Fibroblast of gingiva (primary cell): ENCODE measurements around the gene ZNF32.

ENCODE experiments used
- DNase-seq: peaks from one replicate; pipeline ENCODE4 v3.0.0-alpha.2; 2011; ENCODE audit warnings: low read depth

Gene ZNF32, protein sequence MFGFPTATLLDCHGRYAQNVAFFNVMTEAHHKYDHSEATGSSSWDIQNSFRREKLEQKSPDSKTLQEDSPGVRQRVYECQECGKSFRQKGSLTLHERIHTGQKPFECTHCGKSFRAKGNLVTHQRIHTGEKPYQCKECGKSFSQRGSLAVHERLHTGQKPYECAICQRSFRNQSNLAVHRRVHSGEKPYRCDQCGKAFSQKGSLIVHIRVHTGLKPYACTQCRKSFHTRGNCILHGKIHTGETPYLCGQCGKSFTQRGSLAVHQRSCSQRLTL

GRCh38 chr10:43648398-43649184 is at the start of gene ZNF32:
TSS of gene ZNF32 (minus strand) at chr10:43648881. CDS start at chr10:43646133, 2,748 bp downstream.
- DNase-seq = peak; percentile 84

DNA sequence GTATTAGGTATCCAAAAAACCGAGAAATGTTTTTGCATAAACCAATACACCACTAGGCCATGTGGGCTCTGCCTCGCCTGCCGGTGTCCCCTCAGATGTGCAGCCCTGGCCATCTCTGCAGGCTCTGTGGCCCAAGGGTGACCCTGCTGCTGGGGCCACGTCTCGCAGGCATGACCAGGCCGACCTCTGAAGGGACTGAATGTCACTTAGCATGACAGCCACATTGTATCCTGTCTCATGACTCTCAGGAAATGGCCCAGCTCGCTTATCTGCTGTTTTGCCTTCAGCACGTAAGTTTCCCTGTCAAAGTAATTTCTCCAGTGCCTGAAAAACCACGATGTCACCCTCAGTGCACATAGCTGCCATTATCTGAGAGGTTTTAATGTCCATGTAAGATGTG is 49.5 kb upstream of the ZNF32 start:
- no peak for DNase-seq

- no peak for DNase-seq
These were observed 48.3 kb upstream of the ZNF32 start for GRCh38 chr10:43696909-43697483.

GRCh38 chr10:43695730-43696129 is 47.0 kb upstream of the ZNF32 start:
- no peak for DNase-seq

- no peak for DNase-seq
These were observed 46.6 kb upstream of the ZNF32 start for GRCh38 chr10:43695321-43695720.

DNA sequence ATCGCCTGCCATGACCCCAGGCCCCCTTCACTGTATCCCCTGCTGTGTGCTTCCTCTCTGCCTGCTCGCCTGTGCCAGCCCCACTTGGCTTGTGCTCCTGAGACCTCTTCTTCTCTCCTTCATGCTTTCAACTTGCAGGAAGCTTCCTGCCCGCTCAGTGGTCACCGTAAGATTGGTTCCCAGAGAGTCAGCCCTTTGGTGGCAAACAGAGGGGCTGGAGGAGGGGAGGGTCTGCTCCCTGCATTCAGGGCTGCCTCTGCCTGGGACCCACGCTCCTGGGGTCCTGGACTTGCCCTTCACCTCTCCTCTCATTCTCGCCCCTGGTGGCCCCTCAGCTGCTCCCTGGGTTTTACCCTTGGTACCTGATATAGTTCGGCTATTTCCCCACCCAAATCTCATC is 45.8 kb upstream of the ZNF32 start:
- DNase-seq = no peak

GRCh38 chr10:43693602-43694001 is 44.9 kb upstream of the ZNF32 start:
- DNase-seq = no peak

DNA sequence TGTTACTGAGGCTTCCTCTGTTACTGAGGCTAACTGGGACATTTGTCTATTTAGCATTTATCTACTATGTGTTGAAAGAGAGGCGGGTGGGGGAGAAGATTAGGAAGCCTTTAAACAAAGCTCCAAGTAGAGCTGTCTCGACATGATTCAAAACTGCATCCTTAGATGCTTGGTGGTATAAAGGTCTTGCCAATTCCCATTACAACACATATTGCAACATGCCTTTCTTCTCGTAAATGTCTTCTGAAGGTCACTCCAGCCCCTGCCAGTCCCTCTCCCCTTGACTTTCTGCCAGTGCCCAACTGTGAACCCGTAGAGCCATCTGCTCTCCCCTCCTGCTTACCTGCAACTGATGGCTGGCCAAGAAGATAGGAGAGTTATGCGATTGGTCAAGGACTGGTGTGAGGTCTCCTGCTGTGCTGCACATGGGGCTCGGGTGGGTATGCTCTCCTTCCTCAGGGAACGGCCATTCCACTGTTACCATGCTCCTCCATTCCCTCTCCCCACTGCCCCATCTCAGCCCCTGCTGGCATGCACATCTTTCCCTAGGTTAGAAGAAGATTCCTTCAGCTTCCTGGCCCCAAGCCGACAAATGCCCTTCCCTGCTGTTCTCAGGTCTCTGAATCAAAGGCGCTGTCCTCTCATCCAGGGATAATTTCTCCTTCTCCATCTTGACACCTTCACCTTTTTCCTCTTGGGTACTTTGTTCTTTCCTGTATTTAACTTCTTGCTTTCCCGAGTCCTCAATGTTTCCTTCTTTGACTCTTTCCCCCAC is 43.6 kb upstream of the ZNF32 start:
- DNase-seq = peak; percentile 95

- peak; percentile 41 for DNase-seq
These were observed 42.8 kb upstream of the ZNF32 start for GRCh38 chr10:43691485-43691884.

DNA sequence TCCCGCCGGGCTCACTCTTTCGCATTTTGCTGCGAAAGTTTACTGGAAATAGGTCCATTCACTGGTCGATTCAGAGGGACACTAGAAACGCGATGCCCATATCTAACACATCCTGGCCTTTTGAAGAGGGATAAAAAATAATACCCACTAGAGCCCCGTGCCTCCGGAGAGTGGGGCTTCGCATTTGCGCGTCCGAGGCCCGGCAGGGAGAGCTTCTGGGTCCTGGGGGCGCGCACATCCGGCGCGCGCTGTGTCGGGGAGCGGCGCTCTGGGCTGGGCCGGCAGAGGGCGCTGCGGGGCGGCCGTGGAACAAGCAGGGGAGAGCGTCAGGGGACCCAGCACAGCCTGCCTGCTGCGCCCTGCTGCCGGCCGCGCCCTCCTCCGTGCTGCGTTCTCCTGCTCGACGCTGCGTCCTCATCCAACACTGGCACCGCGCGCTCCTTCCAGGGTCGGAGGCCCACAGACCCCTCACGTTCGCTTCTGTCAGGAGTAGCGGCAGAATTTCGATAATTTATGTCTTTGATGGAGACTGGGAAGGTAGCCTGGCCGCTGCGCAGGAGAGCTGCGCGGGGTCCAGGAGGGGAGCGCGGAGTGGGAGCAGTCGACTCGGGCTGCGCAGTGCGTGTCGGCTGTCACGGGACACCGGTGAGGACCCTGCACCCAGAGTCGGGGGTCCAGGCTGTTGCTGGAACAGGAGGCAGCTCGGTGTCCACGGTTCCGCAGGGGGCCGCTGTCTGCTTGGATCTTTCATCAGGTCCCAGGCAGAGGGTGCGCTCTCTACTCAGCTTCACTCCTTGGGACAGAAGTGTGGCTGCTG is 41.5 kb upstream of the ZNF32 start:
- DNase-seq = peak; percentile 82

DNA sequence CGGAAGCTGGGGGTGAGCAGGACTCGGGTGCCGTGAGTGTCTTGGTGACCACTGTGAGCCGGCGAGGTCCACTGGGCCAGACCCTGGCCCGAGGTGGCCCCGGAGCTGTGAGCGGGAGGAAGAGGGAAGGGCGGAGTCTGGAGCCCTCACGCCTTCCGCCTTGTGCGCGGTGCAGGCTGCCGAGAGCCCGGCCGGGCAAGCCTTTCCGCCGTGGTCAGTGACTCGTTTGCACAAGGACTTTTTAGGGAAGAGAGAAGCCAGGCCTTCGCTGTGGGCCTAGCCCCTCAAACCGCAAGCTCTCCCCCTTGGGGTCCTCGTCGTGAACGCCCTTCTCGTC is 40.9 kb upstream of the ZNF32 start:
- DNase-seq = peak; percentile 39

DNA sequence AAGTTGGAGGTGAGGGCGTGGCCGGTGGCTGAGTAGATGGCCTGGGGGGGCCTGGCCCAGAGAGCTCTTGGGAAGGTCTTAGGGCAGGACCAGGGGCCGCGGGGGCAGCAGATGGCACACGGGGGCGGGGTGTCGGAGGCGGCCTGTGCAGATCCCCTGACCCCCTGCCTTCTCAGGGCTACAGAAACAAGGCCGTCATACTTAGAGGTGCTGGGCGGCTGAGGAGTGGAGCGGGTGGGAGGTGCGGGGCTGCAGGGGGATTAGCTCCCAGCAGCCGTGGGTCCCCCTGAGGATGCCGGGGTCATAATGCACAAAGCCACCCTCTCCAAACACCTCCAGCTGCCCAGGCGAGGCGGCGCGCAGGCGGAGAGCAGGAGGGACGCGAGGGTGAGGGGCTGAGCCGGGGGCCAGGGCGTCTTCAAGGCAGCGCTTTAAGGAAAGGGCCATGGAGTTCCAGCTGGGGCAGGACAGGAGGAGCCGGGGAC is 40.4 kb upstream of the ZNF32 start:
- no peak for DNase-seq

- DNase-seq = no peak
These were observed 39.7 kb upstream of the ZNF32 start for GRCh38 chr10:43688348-43688892.

- DNase-seq = no peak
These were observed 38.7 kb upstream of the ZNF32 start for GRCh38 chr10:43687373-43687772.

DNA sequence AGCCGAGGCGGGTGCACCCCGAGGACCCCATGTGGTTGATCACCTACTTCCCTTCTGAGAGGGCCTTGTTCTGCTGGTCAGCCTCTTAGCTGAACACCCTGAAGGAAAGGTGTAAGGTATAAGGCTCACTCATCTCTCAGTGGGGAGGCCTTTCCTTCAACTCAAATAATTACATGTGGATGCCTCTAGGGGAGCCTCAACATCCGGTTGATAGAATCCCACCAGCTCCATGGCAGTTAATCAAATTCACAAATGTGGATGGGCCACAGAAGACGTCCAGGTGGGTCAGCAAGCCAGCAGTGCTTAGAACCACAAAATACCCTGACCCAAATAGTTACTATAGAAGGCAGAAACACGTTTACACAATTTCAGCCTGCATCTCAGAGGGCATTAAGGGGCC is 37.7 kb upstream of the ZNF32 start:
- no peak for DNase-seq

DNA sequence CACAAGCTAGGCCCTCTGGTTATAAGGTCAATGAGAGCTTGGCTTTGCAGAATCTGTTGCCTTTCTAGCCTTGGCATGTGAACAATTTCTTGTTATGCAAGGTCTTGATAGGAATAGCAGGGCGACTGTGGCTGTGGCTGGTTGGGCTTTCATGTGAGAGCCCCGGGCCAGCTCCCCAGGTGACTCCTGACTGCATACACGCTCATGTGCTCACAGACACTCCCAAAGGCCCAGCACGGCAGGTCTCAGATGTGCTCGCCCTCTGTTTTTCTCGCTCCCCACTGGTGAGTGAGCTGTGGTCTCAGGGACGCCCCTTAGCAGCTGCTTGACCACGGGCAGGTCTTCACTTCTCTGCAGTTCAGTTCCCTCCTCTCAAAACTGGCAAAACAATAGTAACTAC is 37.1 kb upstream of the ZNF32 start:
- DNase-seq = no peak

DNA sequence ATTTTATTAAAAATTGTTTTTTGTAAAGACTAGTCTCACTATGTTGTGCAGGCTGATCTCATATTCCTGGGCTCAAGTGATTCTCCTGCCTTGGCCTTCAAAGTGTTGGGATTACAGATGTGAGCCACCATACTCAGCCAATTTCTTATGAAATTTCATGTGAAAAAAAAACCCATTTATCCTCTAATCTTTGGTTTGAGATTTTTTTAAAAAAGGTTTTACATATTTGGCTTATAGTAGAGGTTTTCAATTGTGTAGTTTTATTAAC is 35.5 kb upstream of the ZNF32 start:
- DNase-seq = no peak

GRCh38 chr10:43683451-43684291 is 35.0 kb upstream of the ZNF32 start:
- no peak for DNase-seq

GRCh38 chr10:43682956-43683355 is 34.3 kb upstream of the ZNF32 start:
- no peak for DNase-seq

GRCh38 chr10:43681721-43682120 is 33.0 kb upstream of the ZNF32 start:
- DNase-seq = no peak

GRCh38 chr10:43681220-43681619 is 32.5 kb upstream of the ZNF32 start:
- DNase-seq = no peak
